Fibroblast of villous mesenchyme (primary cell): ENCODE data around the gene BLID. TPM values are rescaled to one million over a fixed set of nuclear protein-coding genes. Genes with fewer than 3 reads are reported as not detected.

Experiments used
- DNase-seq: peaks from one replicate; pipeline ENCODE4 v3.0.0-alpha.2; 2010; ENCODE audit warnings: low read depth
- H3K4me3 ChIP-seq: 2 replicates; pipeline ENCODE4 v1.5.1; 2011; ENCODE audit warnings: low read depth, mild to moderate bottlenecking, low read length
- total RNA-seq: library from RNA; depleted of rRNA; stranded (reverse); fragments of >200 nt; gene quantifications from 2 replicates; pipeline ENCODE4 v1.2.3, GENCODE V29; 2012
- TF ChIP-seq, protein P1 (sequence below): IDR thresholded peaks from 2 replicates; pipeline ENCODE4 v1.5.1; 2012; ENCODE audit warnings: low read depth, mild to moderate bottlenecking, low read length; ENCODE audit not compliant: insufficient read depth

BLID gene
- total RNA-seq, 1 donor: 6.0 TPM

DNA sequence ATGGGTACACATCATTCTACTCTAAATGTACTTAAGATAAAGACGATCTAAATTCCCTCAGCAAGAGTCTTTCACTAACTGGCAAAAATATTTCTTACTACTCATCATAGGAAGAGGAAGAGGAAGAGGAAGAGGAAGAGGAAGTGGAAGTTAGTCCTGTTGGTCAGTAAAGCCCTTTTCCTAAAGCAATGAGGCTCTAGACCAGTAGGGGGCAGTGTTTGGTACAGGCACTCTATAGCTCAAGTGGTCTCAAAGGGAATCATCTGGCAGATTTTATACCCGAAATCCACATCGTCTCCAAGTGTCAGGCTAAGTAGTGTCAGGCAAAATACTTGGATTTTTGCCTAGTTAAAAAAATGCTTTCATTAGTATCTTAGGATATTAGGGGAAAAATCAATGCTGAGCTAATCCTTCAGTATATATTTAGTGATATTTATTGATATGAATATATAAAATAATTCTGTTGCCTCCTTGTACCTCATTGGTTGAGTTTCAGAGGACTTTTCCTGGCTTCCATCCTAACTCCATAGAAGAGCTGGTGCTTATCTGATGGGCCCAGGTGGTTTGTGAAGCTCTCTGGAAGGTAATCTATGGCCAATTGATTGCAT is 7.7 kb downstream of the BLID start:
- H3K4me3 ChIP-seq: no peak overlapping the region
- TF ChIP-seq, protein P1, sequence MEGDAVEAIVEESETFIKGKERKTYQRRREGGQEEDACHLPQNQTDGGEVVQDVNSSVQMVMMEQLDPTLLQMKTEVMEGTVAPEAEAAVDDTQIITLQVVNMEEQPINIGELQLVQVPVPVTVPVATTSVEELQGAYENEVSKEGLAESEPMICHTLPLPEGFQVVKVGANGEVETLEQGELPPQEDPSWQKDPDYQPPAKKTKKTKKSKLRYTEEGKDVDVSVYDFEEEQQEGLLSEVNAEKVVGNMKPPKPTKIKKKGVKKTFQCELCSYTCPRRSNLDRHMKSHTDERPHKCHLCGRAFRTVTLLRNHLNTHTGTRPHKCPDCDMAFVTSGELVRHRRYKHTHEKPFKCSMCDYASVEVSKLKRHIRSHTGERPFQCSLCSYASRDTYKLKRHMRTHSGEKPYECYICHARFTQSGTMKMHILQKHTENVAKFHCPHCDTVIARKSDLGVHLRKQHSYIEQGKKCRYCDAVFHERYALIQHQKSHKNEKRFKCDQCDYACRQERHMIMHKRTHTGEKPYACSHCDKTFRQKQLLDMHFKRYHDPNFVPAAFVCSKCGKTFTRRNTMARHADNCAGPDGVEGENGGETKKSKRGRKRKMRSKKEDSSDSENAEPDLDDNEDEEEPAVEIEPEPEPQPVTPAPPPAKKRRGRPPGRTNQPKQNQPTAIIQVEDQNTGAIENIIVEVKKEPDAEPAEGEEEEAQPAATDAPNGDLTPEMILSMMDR: peak; percentile 73
- DNase-seq: peak; percentile 51

DNA sequence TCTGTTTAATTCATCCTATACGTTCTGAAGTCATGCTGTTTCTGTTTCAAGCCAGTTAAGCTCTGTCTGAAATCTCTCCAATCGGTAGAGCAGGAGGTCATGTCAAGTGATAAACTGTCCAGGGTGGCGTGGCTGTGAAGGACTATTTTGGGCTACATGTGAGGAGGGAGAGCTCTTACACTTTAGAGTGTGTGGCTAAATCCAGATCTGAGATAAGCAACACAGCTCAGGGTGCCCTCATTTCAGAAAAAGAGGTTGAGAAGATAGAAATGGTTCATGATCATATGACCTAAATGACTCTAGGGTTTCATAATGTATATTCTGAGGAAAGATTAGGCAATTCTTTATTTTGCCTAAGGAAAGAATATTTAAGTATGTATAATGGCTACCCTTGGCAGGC is 8.4 kb downstream of the BLID start:
- TF ChIP-seq, protein P1: no peak
- peak; percentile 58 for DNase-seq
- H3K4me3 ChIP-seq: no peak overlapping the region

DNA sequence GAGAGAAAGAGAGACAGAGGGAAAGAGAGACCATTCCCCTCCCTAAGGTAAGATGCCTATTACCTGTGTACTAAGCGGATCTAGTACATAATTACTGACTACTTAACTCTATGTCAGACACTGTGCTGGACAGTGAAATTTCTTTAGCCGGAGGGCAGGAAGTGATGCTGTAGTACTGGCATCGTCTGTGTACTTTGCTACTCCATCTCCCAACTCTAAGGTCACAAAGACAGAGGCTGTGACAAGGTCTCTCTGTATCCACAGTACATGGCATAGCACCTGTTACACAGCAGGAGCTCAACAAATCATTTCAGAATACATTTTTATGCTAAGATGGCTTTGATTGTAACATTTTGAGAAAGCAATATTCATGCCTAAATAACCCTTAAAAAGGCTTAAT is 9.0 kb downstream of the BLID start:
- H3K4me3 ChIP-seq: no peak overlapping the region
- no peak for DNase-seq
- TF ChIP-seq, protein P1: no peak

DNA sequence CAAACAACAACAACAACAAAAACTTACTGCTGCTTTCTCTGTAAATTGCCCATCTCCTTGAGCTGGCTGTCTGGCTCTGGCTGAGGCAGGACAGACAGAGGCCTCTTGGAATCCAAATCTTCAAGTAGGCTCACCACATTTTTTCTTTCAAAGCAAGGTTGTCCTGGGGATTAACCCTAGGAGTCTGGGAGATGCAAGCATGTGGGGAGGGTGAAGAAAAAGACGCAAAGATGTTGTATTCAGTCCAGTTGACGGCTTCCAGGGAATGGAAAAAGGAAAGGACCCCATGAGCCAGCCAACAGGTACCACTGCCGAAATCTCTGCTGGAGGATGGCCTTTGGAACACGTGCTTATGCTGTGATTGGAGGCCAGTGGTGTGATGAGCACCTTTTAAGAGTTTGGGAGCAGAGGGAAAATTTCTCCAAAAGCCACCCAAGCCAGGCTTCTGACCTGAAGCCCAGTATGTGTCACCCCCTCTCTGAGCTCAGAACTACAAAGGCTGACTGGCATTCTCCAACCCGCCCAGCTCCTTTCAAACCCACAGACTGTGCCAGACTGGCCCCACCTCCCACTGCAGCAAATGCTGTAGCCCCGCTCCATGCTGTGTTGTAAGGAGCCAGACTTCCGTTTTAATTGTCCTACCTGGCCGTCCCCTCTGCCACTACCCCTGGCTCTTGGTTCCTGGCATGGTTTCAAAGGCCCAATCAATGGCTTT is 10.8 kb downstream of the BLID start:
- TF ChIP-seq, protein P1: no peak
- no peak overlapping the region for H3K4me3 ChIP-seq
- DNase-seq: peak; percentile 61

DNA sequence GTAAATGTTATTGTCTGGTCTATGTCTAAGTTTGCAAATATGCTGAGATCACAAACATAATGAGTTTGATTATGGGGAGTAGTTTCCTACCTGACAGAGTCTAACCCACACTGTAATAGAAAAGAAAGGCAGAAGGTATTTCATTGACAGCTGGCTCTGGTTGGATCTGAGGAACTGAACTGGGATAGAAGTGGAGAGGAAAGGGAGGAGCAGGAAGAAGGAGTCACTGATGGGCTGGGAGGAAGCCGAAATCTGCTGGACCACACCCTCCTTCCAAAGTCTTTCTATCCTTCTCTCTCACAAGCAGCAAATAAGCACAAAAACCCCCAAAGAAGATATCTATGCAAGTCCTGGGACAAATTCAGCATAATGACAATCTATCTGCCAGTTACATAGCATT is 11.7 kb downstream of the BLID start:
- H3K4me3 ChIP-seq: no peak overlapping the region
- no peak for DNase-seq

DNA sequence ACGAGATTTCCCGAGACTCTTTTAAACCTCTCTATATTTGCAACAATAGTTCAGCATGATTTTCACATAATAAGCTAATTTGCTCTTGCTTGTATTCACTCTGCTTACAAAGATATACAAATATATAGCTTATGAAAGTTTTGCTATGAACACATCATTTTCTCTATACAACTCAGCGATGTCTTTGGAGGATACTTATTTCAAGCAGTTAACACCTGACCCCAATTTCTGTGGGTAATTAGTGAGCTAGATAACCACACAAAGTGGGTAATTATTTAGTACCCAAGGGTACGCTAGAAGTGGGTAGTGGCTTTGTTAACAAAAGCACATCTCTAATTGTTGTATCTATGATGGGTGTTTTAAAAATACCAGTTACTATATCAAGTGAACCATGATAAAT is 12.3 kb downstream of the BLID start:
- H3K4me3 ChIP-seq: no peak overlapping the region
- no peak for DNase-seq

More for the DNA sequence above, 11.7 kb downstream of the BLID start:
- TF ChIP-seq, protein P1: no peak

More for the DNA sequence above, 12.3 kb downstream of the BLID start:
- TF ChIP-seq, protein P1: no peak
